Ovary (tissue), 10 donors: Measurements from ENCODE around the gene ZNF20. TPM values are rescaled to one million over a fixed set of nuclear protein-coding genes. Genes with fewer than 3 reads are reported as not detected.
A peak's percentile ranks its signal among the peaks of the same experiment; 100 is the strongest.

Experiments used
- DNase-seq, 5 donors: peaks; one replicate each; pipeline ENCODE4 v3.0.0-alpha.2; 2019 to 2020
- H3K27ac ChIP-seq, 2 donors: fragments of 200-600 bp; one replicate each; pipeline versions ENCODE4 v1.5.1 to v1.8.0; 2019 to 2022
- H3K27me3 ChIP-seq: fragments of 200-600 bp; one replicate; pipeline ENCODE4 v1.8.0; 2022
- H3K36me3 ChIP-seq: fragments of 200-600 bp; sonication (generic); one replicate; pipeline ENCODE4 v1.5.1; 2019
- H3K4me1 ChIP-seq: one replicate; pipeline ENCODE4 v1.8.1; 2013; ENCODE audit warnings: mild to moderate bottlenecking, moderate library complexity; ENCODE audit not compliant: insufficient read depth
- H3K4me3 ChIP-seq: fragments of 200-600 bp; sonication (generic); one replicate; pipeline ENCODE4 v1.5.1; 2017
- H3K9me3 ChIP-seq, 2 donors: fragments of 200-600 bp in 1 of 2; sonication (generic) in 1 of 2; one replicate each; pipeline versions ENCODE4 v1.5.1 to v1.8.1; 2013 to 2019; ENCODE audit warnings: mild to moderate bottlenecking in 1 of 2, moderate library complexity in 1 of 2
- EP300 ChIP-seq: sonication (generic); formaldehyde crosslinking; IDR thresholded peaks from one replicate; pipeline ENCODE4 v1.6.1; 2017; ENCODE audit warnings: antibody characterized with exemption
- POLR2A ChIP-seq: fragments of 450-650 bp; IDR thresholded peaks from one replicate; pipeline ENCODE4 v1.6.1; 2017; ENCODE audit warnings: antibody characterized with exemption, mild to moderate bottlenecking, moderate library complexity
- WGBS, 3 donors: extraction: QIAGEN DNeasy Blood & Tissue Kit in 1 of 3; methylation state at CpG; one replicate each; pipeline versions ENCODE4 v1.1.5 to v1.1.7; 2013 to 2017; 5-methylcytosine and 5-hydroxymethylcytosine counted together
- intact Hi-C, 4 donors: fragments of 100-400 bp; cut with DNase I; formaldehyde crosslinking; loops; one replicate each; pipeline versions ENCODE4 v1.11.0 to v1.15.1; 2022 to 2023
- long read RNA-seq, 3 donors: library from polyadenylated mRNA in 2 of 3; unstranded in 2 of 3; transcript quantifications; one replicate each; pipeline ENCODE4 v2.0.0 and lab custom pipeline, GENCODE V29; 2021 to 2026
- polyA plus RNA-seq, 2 donors: library from polyadenylated mRNA; stranded (reverse); fragments of 200-250 nt in 1 of 2; fragments of 350-450 nt in 1 of 2; fragmentation: Illumina TruSeq in 1 of 2; extraction: RNeasy Lipid Tissue Mini Kit (QIAGEN cat#74804) in 1 of 2; gene quantifications; one replicate each; pipeline ENCODE4 v1.2.3, GENCODE V29; 2013 to 2014
- total RNA-seq, 7 donors: library from RNA; depleted of rRNA in 2 of 7; stranded (reverse); fragments of >200 nt in 2 of 7; fragmentation: NEBNext Ultra II Directional in 3 of 7; extraction: Animal tissue kit (Norgen Biotek cat#: 25700) in 3 of 7; gene quantifications; one replicate each; pipeline versions ENCODE4 v1.1.0 to v1.2.4, GENCODE V29; 2016 to 2023
- TF ChIP-seq, protein P1 (sequence below), 3 donors: fragments of 450-650 bp in 2 of 3; fragments of 200-600 bp in 1 of 3; IDR thresholded peaks; one replicate each; pipeline versions ENCODE4 v1.5.1 to v1.8.0; 2016 to 2022; ENCODE audit warnings: antibody characterized with exemption in 3 of 3, mild to moderate bottlenecking in 1 of 3
- donor health status: DM: no; HTN: no; CAD: no; lungs with moderate emphysema.
- donor health status: DM: no; HTN: no; CAD: no.
- donor health status: Bipolar disorder and iron deficiency.
- donor health status: DM: yes; HTN: yes; CAD: no.
- donor health status: DM: no; HTN: no; CAD: no.
- donor health status: DM: yes; HTN: yes; CAD: no.

Gene ZNF20
- total RNA-seq (1 to 10 TPM; 1.2 to 5.2 (median 3.2) TPM), polyA plus RNA-seq (1 to 10 TPM; 2.2 to 2.4 TPM)
- long read RNA-seq, donor 1, transcript ZNF20-202 (4 exons, 642 nt): minor isoform, 7 of 18 reads
- long read RNA-seq, donor 1, transcript ZNF20-201 (4 exons, 3,061 nt): major isoform, 10 of 18 reads
- long read RNA-seq, donor 1, partial matches to known transcripts: 0 of 18 reads
- long read RNA-seq, donor 1, other reads (novel, unspliced or antisense): 1 of 18 reads
- long read RNA-seq, donor 2, partial matches to known transcripts: 5 of 6 reads
- long read RNA-seq, donor 2, other reads (novel, unspliced or antisense): 0 of 6 reads
- long read RNA-seq, donor 3, partial matches to known transcripts: 0 of 5 reads
- long read RNA-seq, donor 3, other reads (novel, unspliced or antisense): 1 of 5 reads

DNA sequence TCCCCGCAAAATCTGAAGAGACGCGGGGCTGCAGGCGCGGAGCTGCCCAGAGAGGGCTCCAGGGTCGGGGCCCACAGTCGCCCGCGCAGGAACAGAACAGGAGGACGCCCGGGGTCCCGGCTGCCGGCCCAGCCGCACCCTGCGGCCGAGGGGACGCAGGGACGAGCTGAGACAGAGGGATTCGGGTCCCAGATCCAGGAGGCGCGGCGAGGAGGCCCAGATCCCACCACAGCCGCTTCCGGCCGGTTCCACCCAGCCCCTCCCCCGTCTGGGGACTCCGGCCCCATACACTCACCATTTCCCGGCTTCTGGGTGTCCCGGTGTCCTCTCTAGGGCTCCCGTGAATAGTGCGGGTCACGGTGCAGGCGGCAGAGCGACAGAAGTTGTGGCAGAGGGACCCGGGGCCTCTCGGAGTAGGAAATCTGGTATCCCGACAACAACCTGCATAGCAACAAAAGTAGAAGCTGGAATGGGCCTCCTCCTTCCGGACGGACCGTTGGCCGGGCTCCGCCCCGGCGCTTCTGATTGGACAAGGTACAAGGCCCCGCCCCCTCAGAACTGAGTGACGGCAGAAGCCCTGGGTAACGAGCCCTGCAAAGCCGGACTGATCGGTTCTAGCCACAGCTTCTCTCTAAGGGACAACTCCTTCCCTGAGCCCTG is at the start of gene ZNF20:
ZNF20 (minus strand) TSS at position 466 of the 660 bp plus-strand sequence; CDS start at position 298, 168 bp downstream.
- Histone ChIP-seq H3K27ac (peak within 1 kb of the TSS in 1 of 2 donors; percentile 67), H3K9me3 (no peaks in the 10 kb centered on the region), H3K4me3 (peak within 1 kb of the TSS; percentile 61), H3K4me1 (no peaks in the 10 kb centered on the region), H3K27me3 (no peaks in the 10 kb centered on the region), H3K36me3 (no peaks in the 10 kb centered on the region)
- intact Hi-C loops: loop anchor here (2.0 to 10.0 kb wide), 7 partner anchors 75 to 345 kb away; partner anchors contain the start of genes ZNF844 (in 3 of the 4), ZNF491 (in 1 of the 4) and ZNF700 (in 1 of the 4)
- 0 to 1% (median 0%) methylated on average over 40 to 49 of the region's 49 CpGs for WGBS, 3 donors
- DNase-seq: peak; percentile 93 to 97 (median 96)
- TF ChIP-seq POLR2A: peak; percentile 40
- no peak for TF ChIP-seq EP300
- TF ChIP-seq, protein P1, sequence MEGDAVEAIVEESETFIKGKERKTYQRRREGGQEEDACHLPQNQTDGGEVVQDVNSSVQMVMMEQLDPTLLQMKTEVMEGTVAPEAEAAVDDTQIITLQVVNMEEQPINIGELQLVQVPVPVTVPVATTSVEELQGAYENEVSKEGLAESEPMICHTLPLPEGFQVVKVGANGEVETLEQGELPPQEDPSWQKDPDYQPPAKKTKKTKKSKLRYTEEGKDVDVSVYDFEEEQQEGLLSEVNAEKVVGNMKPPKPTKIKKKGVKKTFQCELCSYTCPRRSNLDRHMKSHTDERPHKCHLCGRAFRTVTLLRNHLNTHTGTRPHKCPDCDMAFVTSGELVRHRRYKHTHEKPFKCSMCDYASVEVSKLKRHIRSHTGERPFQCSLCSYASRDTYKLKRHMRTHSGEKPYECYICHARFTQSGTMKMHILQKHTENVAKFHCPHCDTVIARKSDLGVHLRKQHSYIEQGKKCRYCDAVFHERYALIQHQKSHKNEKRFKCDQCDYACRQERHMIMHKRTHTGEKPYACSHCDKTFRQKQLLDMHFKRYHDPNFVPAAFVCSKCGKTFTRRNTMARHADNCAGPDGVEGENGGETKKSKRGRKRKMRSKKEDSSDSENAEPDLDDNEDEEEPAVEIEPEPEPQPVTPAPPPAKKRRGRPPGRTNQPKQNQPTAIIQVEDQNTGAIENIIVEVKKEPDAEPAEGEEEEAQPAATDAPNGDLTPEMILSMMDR (IDR thresholded peaks at IDR 0.05): peak in 1 of 3 donors; percentile 4

GRCh38 chr19:12187625-12188024 is 47.5 kb upstream of the ZNF20 start:
- H3K4me1 ChIP-seq: no peaks in the 10 kb centered on the region
- no peak for DNase-seq
- no peak overlapping the region for H3K27ac ChIP-seq
- intact Hi-C loops: no loop called here
- peaks cover 0 to 21% of the 10 kb centered on the region in 2 donors for H3K9me3 ChIP-seq
- H3K4me3 ChIP-seq: no peak overlapping the region
- H3K27me3 ChIP-seq: no peaks in the 10 kb centered on the region
- TF ChIP-seq EP300 (no peak), POLR2A (no peak)
- TF ChIP-seq, protein P1 (IDR thresholded peaks at IDR 0.05): no peak
- WGBS, 3 donors: 96 to 98% (median 98%) methylated on average over 6 of the region's 6 CpGs
- H3K36me3 ChIP-seq: peaks cover 2% of the 10 kb centered on the region

DNA sequence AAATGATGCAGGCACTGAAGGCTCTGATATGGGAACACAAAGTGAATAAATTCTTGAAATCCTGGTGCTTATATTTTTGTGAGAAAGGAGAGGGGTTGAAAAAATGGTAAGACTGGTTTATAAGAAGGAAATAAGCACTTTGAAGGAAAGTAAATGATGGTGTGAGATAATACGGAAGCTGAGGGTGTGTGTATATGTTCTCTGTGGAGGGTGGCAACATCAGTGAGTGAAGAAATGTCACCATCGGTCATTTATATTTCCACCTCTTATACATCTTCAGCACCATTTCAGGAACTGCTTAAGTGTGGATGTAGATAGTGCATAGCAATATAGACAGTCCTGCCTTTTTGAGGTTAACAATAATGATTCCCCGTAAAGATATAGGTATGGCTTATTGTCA is 40.2 kb upstream of the ZNF20 start:
- no peak for DNase-seq

GRCh38 chr19:12166626-12167025 is 26.5 kb upstream of the ZNF20 start:
- WGBS, 3 donors: 44 to 67% (median 59%) methylated on average over 1 of the region's 1 CpG
- intact Hi-C loops: no loop called here
- Histone ChIP-seq H3K9me3 (no peaks in the 10 kb centered on the region), H3K36me3 (no peaks in the 10 kb centered on the region), H3K4me1 (peaks cover 8% of the 10 kb centered on the region), H3K27me3 (no peaks in the 10 kb centered on the region), H3K4me3 (no peak overlapping the region), H3K27ac (no peak overlapping the region)
- no peak for DNase-seq
- TF ChIP-seq EP300: no peak
- TF ChIP-seq POLR2A: no peak
- TF ChIP-seq, protein P1 (IDR thresholded peaks at IDR 0.05): no peak

More for the DNA sequence above, 40.2 kb upstream of the ZNF20 start:
- H3K27me3 ChIP-seq: no peaks in the 10 kb centered on the region
- 94 to 97% (median 96%) methylated on average over 3 of the region's 3 CpGs for WGBS, 3 donors
- TF ChIP-seq EP300 (no peak), POLR2A (no peak)
- TF ChIP-seq, protein P1 (IDR thresholded peaks at IDR 0.05): no peak
- no peak overlapping the region for H3K27ac ChIP-seq
- intact Hi-C loops: no loop called here
- H3K4me1 ChIP-seq: no peaks in the 10 kb centered on the region
- H3K9me3 ChIP-seq: no peaks in the 10 kb centered on the region
- no peaks in the 10 kb centered on the region for H3K36me3 ChIP-seq
- no peak overlapping the region for H3K4me3 ChIP-seq
